GM10266 (cell line): Measurements from ENCODE around the gene WDR1.
A peak's percentile ranks its signal among the peaks of the same experiment; 100 is the strongest.

Experiments
- DNase-seq: peaks from one replicate; pipeline ENCODE4 v3.0.0; 2012; ENCODE audit errors: extremely low spot score
- CTCF ChIP-seq: IDR thresholded peaks from 2 replicates; pipeline ENCODE4 v1.5.1; 2012; ENCODE audit warnings: mild to moderate bottlenecking, low read depth; ENCODE audit not compliant: control insufficient read depth, insufficient read depth; ENCODE audit errors: missing control alignments

WDR1 gene

GRCh38 chr4:10107111-10108091 is 9.2 kb downstream of the WDR1 start:
- DNase-seq = no peak

DNA sequence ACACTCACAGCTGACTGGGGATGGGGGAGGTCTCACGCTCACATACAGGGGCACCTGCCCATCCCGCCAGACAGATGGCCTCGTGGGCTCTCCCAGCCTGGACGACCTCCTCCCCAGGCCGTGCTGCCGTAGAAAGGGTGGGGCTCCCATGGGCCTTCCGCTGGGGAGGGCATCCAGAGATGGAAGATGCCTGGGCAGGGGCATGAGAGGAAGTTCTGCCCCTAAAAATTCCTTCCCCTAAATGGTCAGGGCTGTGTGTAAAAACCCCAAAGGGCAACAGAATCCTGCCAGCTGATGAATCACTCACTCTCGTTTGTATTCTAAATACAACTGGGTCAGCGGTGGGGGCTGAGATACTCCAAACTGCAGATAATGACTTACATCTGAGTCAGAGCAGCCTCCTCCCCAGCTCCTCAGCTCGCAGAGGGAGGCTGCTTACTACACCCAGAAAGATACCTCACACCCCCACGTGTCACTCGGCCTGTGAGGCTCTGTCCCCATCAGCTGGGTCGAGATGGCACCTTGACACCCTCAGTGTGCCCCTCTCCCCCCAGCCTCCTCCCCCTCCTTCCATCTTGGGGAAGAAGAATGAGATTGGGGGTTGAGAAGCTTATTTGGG is 10.1 kb downstream of the WDR1 start:
- DNase-seq = no peak
- TF ChIP-seq CTCF = no peak

More at GRCh38 chr4:10107111-10108091, 9.2 kb downstream of the WDR1 start:
- TF ChIP-seq CTCF = no peak

- TF ChIP-seq CTCF = no peak
- DNase-seq = no peak
Measured at GRCh38 chr4:10105920-10106319, 10.7 kb downstream of the WDR1 start.

DNA sequence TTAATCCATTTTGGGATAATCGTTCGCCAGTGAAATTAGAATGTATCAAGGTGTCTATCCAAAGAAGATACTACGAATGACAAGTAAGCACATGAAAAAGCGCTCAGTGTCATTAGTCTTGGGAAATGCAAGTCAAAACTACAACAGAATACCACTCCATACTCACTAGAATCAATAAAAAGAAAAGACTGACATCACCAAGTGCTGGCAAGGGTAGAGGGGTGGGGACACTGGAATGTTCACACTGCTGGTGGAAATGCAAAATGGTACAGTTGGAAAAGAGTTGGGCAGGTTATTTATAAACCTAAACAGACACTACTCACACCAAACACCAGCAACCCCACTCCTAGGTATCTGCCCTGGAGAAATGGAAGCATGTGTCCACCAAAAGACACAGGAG is 11.2 kb downstream of the WDR1 start:
- no peak for TF ChIP-seq CTCF
- no peak for DNase-seq

GRCh38 chr4:10104991-10105276 is 11.7 kb downstream of the WDR1 start:
- no peak for DNase-seq
- no peak for TF ChIP-seq CTCF

DNA sequence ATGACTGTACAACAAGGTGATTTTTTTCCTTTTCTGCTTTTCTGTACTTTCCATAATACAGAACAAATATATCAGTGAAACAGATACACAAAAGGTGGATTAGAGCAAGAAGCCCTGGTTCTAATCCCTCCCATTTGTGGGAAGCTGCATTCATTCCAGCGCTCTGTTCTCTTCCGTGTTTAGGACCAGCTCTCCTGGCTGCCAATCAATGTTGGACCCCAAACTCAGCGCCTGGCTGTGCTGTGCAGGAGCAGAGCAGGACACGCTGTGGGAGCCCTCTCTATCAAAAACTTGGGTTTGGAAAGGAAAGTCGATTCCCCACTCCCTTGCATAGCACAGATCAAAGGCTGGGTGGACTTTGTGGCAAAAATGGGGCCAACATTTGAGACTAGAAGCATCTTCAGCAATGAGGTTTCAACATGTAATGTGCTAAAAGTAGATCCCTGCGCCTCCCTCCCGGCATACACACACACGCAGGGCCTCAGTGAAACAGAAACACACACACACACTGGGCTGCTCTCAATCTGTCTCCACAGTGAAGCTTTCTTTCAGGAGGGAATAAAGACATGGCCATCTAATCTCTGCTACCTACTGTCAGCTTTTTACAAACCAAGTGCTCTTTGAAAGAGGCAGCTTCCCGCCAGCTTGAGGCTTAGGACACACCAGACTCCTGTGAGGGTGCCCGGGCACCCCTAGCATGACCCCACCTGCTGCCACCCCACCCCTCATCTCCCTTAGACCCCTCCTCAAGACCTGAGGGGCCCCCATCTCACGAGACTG is 12.2 kb downstream of the WDR1 start:
- peak; percentile 55 for DNase-seq
- no peak for TF ChIP-seq CTCF
